GM13976 (cell line): Measurements from ENCODE around the gene ITGA1.

ENCODE experiments used
- DNase-seq: peaks from one replicate; pipeline ENCODE4 v3.0.0; 2012; ENCODE audit warnings: low spot score
- in situ Hi-C: fragments of 300-500 bp; cut with MboI; formaldehyde crosslinking; loops from one replicate; pipeline ENCODE4 v1.12.0; 2022; ENCODE audit warnings: low sequenced_read_pairs, mixed read lengths, inconsistent platforms; ENCODE audit not compliant: unreplicated experiment
- TF ChIP-seq, protein P1 (sequence below): IDR thresholded peaks from 2 replicates; pipeline ENCODE4 v1.5.1; 2012; ENCODE audit warnings: borderline replicate concordance, mild to moderate bottlenecking; ENCODE audit not compliant: insufficient read depth; ENCODE audit errors: extremely low read depth, missing control alignments, control extremely low read depth

Gene ITGA1

GRCh38 chr5:52798938-52799337 lies 11.2 kb downstream of the ITGA1 start:
- DNase-seq: no peak
- in situ Hi-C loops: no loop called here
- TF ChIP-seq, protein P1, sequence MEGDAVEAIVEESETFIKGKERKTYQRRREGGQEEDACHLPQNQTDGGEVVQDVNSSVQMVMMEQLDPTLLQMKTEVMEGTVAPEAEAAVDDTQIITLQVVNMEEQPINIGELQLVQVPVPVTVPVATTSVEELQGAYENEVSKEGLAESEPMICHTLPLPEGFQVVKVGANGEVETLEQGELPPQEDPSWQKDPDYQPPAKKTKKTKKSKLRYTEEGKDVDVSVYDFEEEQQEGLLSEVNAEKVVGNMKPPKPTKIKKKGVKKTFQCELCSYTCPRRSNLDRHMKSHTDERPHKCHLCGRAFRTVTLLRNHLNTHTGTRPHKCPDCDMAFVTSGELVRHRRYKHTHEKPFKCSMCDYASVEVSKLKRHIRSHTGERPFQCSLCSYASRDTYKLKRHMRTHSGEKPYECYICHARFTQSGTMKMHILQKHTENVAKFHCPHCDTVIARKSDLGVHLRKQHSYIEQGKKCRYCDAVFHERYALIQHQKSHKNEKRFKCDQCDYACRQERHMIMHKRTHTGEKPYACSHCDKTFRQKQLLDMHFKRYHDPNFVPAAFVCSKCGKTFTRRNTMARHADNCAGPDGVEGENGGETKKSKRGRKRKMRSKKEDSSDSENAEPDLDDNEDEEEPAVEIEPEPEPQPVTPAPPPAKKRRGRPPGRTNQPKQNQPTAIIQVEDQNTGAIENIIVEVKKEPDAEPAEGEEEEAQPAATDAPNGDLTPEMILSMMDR: no peak

DNA sequence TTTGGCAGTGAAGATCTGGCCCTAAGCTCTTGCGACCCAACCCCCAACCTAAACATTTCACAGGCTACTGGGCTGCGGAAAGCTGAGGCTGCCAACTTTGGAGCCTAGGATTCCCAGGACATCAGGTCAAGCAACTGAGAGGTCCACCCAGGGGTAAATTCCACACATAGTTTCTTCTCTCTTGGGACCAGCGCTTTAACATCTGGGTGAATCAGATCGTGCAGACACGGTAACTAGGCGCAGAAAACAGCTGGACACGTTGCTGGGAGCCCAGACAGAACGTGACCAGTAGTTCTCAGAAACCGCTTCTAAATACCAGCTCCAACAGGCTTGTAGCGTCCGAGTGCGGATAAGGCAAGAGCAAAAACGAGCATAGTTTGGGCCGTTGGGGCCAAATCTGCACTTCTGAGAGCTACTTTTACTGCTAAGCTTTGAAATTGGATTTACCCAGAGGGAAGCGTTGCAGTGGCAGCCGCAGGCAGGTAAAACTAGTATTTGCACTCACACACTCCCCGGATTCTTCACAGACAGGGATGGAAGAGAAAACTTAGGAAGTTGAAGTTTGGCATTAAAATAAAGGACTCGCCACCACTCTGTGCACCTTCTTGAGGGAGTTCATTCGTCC lies 11.8 kb downstream of the ITGA1 start:
- TF ChIP-seq, protein P1: no peak
- DNase-seq: peak; percentile 11
- in situ Hi-C loops: no loop called here

DNA sequence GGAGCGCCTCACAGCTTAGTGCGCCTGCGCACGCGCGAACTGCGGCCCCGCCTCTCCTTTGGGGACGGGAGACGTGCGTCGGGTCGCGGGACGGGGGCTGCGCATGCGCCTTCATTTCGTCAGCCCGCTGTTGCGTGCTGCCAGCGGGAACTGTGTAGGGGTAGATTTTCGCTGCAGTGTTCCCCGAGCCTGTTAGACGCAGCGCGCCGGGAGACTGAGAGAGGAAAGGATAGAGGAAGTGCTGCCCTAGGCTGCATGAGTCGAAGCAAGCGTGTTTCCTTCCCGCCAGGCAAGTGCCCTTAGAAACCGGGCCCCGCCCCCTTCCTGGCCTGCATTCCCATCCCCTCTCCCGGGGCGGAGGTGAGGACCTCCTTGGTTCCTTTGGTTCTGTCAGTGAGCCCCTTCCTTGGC lies 12.3 kb downstream of the ITGA1 start:
- DNase-seq: peak; percentile 93
- TF ChIP-seq, protein P1: no peak
- in situ Hi-C loops: no loop called here

- peak; percentile 24 for DNase-seq
- TF ChIP-seq, protein P1: no peak
- in situ Hi-C loops: no loop called here
These were observed 12.9 kb downstream of the ITGA1 start for GRCh38 chr5:52800394-52801213.

GRCh38 chr5:52801329-52801728 lies 13.6 kb downstream of the ITGA1 start:
- DNase-seq: no peak
- in situ Hi-C loops: no loop called here
- TF ChIP-seq, protein P1: no peak

- TF ChIP-seq, protein P1: no peak
- in situ Hi-C loops: no loop called here
- no peak for DNase-seq
These were observed 14.7 kb downstream of the ITGA1 start for GRCh38 chr5:52802272-52802973.
